Measurements from ENCODE around the gene POLDIP2.
A peak's percentile ranks its signal among the peaks of the same experiment; 100 is the strongest.

The POLDIP2 gene

DNA sequence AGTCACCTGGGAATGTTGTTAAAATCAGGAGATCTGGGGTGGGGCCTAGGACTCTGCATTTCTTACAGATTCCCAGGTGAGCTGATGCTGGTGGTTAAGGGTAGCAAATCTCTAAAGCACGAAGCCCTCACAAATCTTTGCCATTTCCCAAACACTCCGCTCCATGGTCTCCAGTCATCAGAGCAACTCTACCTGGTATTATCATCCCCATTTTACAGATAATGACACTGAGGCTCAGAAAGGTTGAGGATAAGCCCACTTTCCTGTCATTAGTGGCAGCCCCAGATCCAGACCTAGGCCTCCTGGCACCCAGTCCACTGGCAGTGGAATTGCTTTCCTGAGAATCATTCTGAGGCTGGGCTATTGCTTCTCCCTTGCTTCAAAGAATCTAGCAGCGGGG is 39.9 kb upstream of the POLDIP2 start:
- Histone ChIP-seq H2BK120ac (ENCODE audit: insufficient read depth, low read length, poor library complexity) (no peak overlapping the region), H3K4me2 (ENCODE audit: low read length) (no peak overlapping the region), H3K14ac (ENCODE audit: low read length) (no peak overlapping the region), H4K91ac (ENCODE audit: low read depth, low read length) (no peak overlapping the region), H3K4me1 (ENCODE audit: control insufficient read depth in 1 of 2, insufficient read depth in 2 of 2, low read length in 2 of 2) (peaks cover 18 to 20% of the 10 kb centered on the region in 2 experiments), H3K9me3 (ENCODE audit: insufficient read depth, low read depth, low read length) (no peaks in the 10 kb centered on the region), H3K4me3 (ENCODE audit: low read depth, low read length) (no peak overlapping the region), H3K27ac (ENCODE audit: low read depth, low read length) (no peak overlapping the region), H4K12ac (ENCODE audit: low read depth, low read length) (no peak overlapping the region), H2AK5ac (ENCODE audit: low read length) (no peak overlapping the region), H3K4ac (ENCODE audit: low read depth, low read length) (no peak overlapping the region), H3K36me3 (ENCODE audit: control insufficient read depth in 1 of 2, insufficient read depth in 2 of 2, low read length in 2 of 2) (no peaks in the 10 kb centered on the region), H2AFZ (ENCODE audit: insufficient read depth, low read length, poor library complexity) (no peak overlapping the region), H3K18ac (ENCODE audit: low read length) (no peak overlapping the region), H3K27me3 (ENCODE audit: insufficient read depth, low read length) (no peaks in the 10 kb centered on the region), H3K23ac (ENCODE audit: low read length) (no peak overlapping the region), H3K79me1 (ENCODE audit: low read length) (peaks cover 3% of the 10 kb centered on the region), H2BK12ac (ENCODE audit: low read length) (no peak overlapping the region), H3K79me2 (ENCODE audit: control insufficient read depth, insufficient read depth, low read length, poor library complexity) (no peaks in the 10 kb centered on the region), H2BK5ac (ENCODE audit: low read depth, low read length, poor library complexity) (no peak overlapping the region), H4K8ac (ENCODE audit: low read depth, low read length) (no peak overlapping the region), H3K9ac (ENCODE audit: low read length) (no peak overlapping the region)
- DNase-seq, result no peak
- no CpG with 5 or more reads among the region's 3 CpGs for WGBS (ENCODE audit: extremely low coverage, insufficient coverage, insufficient read length)

DNA sequence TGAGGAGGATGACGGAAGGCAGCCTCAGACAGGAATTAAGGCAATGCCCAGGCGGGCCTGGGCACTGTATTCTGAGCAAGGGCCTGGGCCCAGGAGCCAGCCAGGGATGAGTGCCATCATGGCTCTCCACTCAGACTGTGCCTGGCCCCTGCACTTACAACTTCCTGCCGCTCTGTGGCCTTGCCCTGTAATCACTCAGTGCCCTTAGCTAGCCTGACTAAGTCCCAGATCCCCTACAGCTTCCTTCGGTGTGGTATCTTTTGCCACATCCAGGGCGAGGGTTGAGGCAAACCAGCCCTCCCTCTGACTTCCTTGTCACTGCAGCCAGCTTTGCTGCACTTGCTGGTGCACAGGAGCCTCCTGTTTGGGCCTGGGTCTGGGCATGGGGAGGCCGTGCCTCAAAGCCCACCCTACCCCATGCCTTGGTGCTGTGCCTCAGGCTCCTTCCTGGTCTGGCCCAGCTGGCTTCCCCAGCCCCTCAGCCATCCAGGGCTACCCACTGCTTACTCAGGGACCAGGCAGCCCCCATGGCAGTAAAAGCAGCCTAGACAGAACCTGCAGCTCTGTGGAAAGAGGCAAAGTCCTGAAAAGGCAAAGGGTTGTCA is 39.4 kb upstream of the POLDIP2 start:
- Histone ChIP-seq H2BK120ac (ENCODE audit: insufficient read depth, low read length, poor library complexity) (no peak overlapping the region), H3K4ac (ENCODE audit: low read depth, low read length) (no peak overlapping the region), H3K23ac (ENCODE audit: low read length) (no peak overlapping the region), H2AFZ (ENCODE audit: insufficient read depth, low read length, poor library complexity) (no peak overlapping the region), H2BK5ac (ENCODE audit: low read depth, low read length, poor library complexity) (no peak overlapping the region), H2BK12ac (ENCODE audit: low read length) (no peak overlapping the region), H3K4me1 (ENCODE audit: control insufficient read depth in 1 of 2, insufficient read depth in 2 of 2, low read length in 2 of 2) (peaks cover 17 to 18% of the 10 kb centered on the region in 2 experiments), H2AK5ac (ENCODE audit: low read length) (no peak overlapping the region), H4K12ac (ENCODE audit: low read depth, low read length) (no peak overlapping the region), H3K9me3 (ENCODE audit: insufficient read depth, low read depth, low read length) (no peaks in the 10 kb centered on the region), H3K9ac (ENCODE audit: low read length) (no peak overlapping the region), H3K79me2 (ENCODE audit: control insufficient read depth, insufficient read depth, low read length, poor library complexity) (no peaks in the 10 kb centered on the region), H4K91ac (ENCODE audit: low read depth, low read length) (no peak overlapping the region), H3K4me3 (ENCODE audit: low read depth, low read length) (peak overlapping the region; percentile 23), H3K79me1 (ENCODE audit: low read length) (peaks cover 3% of the 10 kb centered on the region), H3K27me3 (ENCODE audit: insufficient read depth, low read length) (no peaks in the 10 kb centered on the region), H3K4me2 (ENCODE audit: low read length) (no peak overlapping the region), H3K27ac (ENCODE audit: low read depth, low read length) (no peak overlapping the region), H4K8ac (ENCODE audit: low read depth, low read length) (no peak overlapping the region), H3K18ac (ENCODE audit: low read length) (no peak overlapping the region), H3K36me3 (ENCODE audit: control insufficient read depth in 1 of 2, insufficient read depth in 2 of 2, low read length in 2 of 2) (no peaks in the 10 kb centered on the region), H3K14ac (ENCODE audit: low read length) (no peak overlapping the region)
- DNase-seq, result no peak
- no CpG with 5 or more reads among the region's 6 CpGs for WGBS (ENCODE audit: extremely low coverage, insufficient coverage, insufficient read length)

DNA sequence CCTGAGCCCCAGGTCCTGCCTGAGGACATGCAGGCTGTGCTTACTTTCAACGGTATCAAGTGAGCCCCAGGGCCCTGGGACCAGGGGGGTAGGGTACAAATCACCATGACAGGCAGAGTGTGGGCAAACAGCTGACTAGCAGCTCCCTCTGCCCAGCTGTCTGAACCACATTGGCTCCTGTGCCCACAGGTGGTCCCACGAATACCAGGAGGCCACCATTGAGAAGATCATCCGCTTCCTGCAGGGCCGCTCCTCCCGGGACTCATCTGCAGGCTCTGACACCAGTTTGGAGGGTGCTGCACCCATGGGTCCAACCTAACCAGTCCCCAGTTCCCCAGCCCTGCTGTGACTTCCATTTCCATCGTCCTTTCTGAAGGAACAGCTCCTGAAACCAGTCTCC is 38.6 kb upstream of the POLDIP2 start:
- H2BK120ac ChIP-seq (ENCODE audit: insufficient read depth, low read length, poor library complexity), result no peak overlapping the region
- no peak overlapping the region for H4K91ac ChIP-seq (ENCODE audit: low read depth, low read length)
- H3K27me3 ChIP-seq (ENCODE audit: insufficient read depth, low read length), result no peaks in the 10 kb centered on the region
- peak overlapping the region; percentile 26 for H3K14ac ChIP-seq (ENCODE audit: low read length)
- H3K36me3 ChIP-seq (ENCODE audit: control insufficient read depth in 1 of 2, insufficient read depth in 2 of 2, low read length in 2 of 2), result no peaks in the 10 kb centered on the region
- H3K4me3 ChIP-seq (ENCODE audit: low read depth, low read length), result no peak overlapping the region
- no peak overlapping the region for H3K23ac ChIP-seq (ENCODE audit: low read length)
- no peak overlapping the region for H3K4ac ChIP-seq (ENCODE audit: low read depth, low read length)
- H3K9me3 ChIP-seq (ENCODE audit: insufficient read depth, low read depth, low read length), result no peaks in the 10 kb centered on the region
- no CpG with 5 or more reads among the region's 6 CpGs for WGBS (ENCODE audit: extremely low coverage, insufficient coverage, insufficient read length)
- peaks cover 17 to 18% of the 10 kb centered on the region in 2 experiments for H3K4me1 ChIP-seq (ENCODE audit: control insufficient read depth in 1 of 2, insufficient read depth in 2 of 2, low read length in 2 of 2)
- no peak for DNase-seq
- no peak overlapping the region for H2BK5ac ChIP-seq (ENCODE audit: low read depth, low read length, poor library complexity)
- no peak overlapping the region for H2AK5ac ChIP-seq (ENCODE audit: low read length)
- no peak overlapping the region for H3K9ac ChIP-seq (ENCODE audit: low read length)
- H3K79me1 ChIP-seq (ENCODE audit: low read length), result peaks cover 3% of the 10 kb centered on the region
- H4K12ac ChIP-seq (ENCODE audit: low read depth, low read length), result no peak overlapping the region
- no peak overlapping the region for H3K4me2 ChIP-seq (ENCODE audit: low read length)
- no peak overlapping the region for H3K18ac ChIP-seq (ENCODE audit: low read length)
- H4K8ac ChIP-seq (ENCODE audit: low read depth, low read length), result no peak overlapping the region
- H2AFZ ChIP-seq (ENCODE audit: insufficient read depth, low read length, poor library complexity), result no peak overlapping the region
- no peaks in the 10 kb centered on the region for H3K79me2 ChIP-seq (ENCODE audit: control insufficient read depth, insufficient read depth, low read length, poor library complexity)
- H3K27ac ChIP-seq (ENCODE audit: low read depth, low read length), result no peak overlapping the region
- H2BK12ac ChIP-seq (ENCODE audit: low read length), result no peak overlapping the region

DNA sequence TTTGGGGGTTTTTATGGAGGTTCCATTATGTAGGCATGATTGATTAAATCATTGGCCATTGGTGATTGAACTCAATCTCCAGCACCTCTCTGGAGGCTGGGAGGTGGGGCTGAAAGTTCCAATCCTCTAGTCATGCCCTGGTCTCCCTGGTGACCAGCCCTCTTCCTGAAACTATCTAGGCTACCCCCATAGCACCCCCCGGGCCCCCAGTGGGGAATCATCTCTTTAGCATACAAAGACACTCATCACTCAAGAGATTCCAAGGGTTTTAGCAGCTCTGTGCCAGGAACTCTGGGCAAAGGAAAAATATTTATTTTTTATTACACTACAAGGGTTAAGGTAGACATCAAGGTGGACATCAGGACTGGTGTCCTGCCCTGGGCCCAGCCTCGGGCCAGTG is 38.1 kb upstream of the POLDIP2 start:
- no peak overlapping the region for H3K4ac ChIP-seq (ENCODE audit: low read depth, low read length)
- no peak for DNase-seq
- H3K4me1 ChIP-seq (ENCODE audit: control insufficient read depth in 1 of 2, insufficient read depth in 2 of 2, low read length in 2 of 2), result peaks cover 17 to 18% of the 10 kb centered on the region in 2 experiments
- H3K18ac ChIP-seq (ENCODE audit: low read length), result no peak overlapping the region
- H4K8ac ChIP-seq (ENCODE audit: low read depth, low read length), result no peak overlapping the region
- no peak overlapping the region for H3K27ac ChIP-seq (ENCODE audit: low read depth, low read length)
- no peak overlapping the region for H2BK120ac ChIP-seq (ENCODE audit: insufficient read depth, low read length, poor library complexity)
- H3K4me2 ChIP-seq (ENCODE audit: low read length), result no peak overlapping the region
- WGBS (ENCODE audit: extremely low coverage, insufficient coverage, insufficient read length), result no CpG with 5 or more reads among the region's 2 CpGs
- no peak overlapping the region for H3K9ac ChIP-seq (ENCODE audit: low read length)
- H3K23ac ChIP-seq (ENCODE audit: low read length), result no peak overlapping the region
- no peak overlapping the region for H2BK5ac ChIP-seq (ENCODE audit: low read depth, low read length, poor library complexity)
- H4K12ac ChIP-seq (ENCODE audit: low read depth, low read length), result no peak overlapping the region
- no peaks in the 10 kb centered on the region for H3K9me3 ChIP-seq (ENCODE audit: insufficient read depth, low read depth, low read length)
- H3K79me2 ChIP-seq (ENCODE audit: control insufficient read depth, insufficient read depth, low read length, poor library complexity), result no peaks in the 10 kb centered on the region
- no peak overlapping the region for H3K4me3 ChIP-seq (ENCODE audit: low read depth, low read length)
- no peaks in the 10 kb centered on the region for H3K36me3 ChIP-seq (ENCODE audit: control insufficient read depth in 1 of 2, insufficient read depth in 2 of 2, low read length in 2 of 2)
- no peaks in the 10 kb centered on the region for H3K27me3 ChIP-seq (ENCODE audit: insufficient read depth, low read length)
- no peak overlapping the region for H2AK5ac ChIP-seq (ENCODE audit: low read length)
- H2BK12ac ChIP-seq (ENCODE audit: low read length), result peak overlapping the region; percentile 6
- no peak overlapping the region for H2AFZ ChIP-seq (ENCODE audit: insufficient read depth, low read length, poor library complexity)
- no peak overlapping the region for H4K91ac ChIP-seq (ENCODE audit: low read depth, low read length)
- H3K79me1 ChIP-seq (ENCODE audit: low read length), result peaks cover 3% of the 10 kb centered on the region
- no peak overlapping the region for H3K14ac ChIP-seq (ENCODE audit: low read length)

All from trophoblast cell (in vitro differentiated cells and primary cell).